Fibroblast of lung (primary cell): Measurements from ENCODE around the gene USP13.

Experiments used
- CTCF ChIP-seq, 2 donors: IDR thresholded peaks in 1 of 2; conservative IDR thresholded peaks in 1 of 2; 1 replicate in 1 of 2; 2 replicates in 1 of 2; pipeline ENCODE4 v1.5.1; 2011 to 2012; ENCODE audit warnings: low read length in 2 of 2, control low read depth in 1 of 2, inconsistent platforms in 1 of 2, low read depth in 1 of 2, mild to moderate bottlenecking in 1 of 2
- EZH2 ChIP-seq: IDR thresholded peaks from 2 replicates; pipeline ENCODE4 v1.5.1; 2012; ENCODE audit warnings: low read length, control low read depth, mild to moderate bottlenecking; ENCODE audit errors: missing control alignments

- TF ChIP-seq CTCF (conservative IDR thresholded peaks at IDR 0.05 in 1 of 2, IDR thresholded peaks at IDR 0.05 in 1 of 2; ENCODE audit: low read depth in 1 of 2, low read length in 2 of 2): no peak
- no peak for TF ChIP-seq EZH2
Measured at GRCh38 chr3:179615458-179616173, 37.2 kb upstream of the USP13 start.
